ENCODE results near the gene CAPN11. TPM values are rescaled to one million over a fixed set of nuclear protein-coding genes. Genes with fewer than 3 reads are reported as not detected.

CAPN11 gene
- total and polyA plus RNA-seq, 4 donors, result 0.08 to 0.19 (median 0.09) TPM; not detected in 1

DNA sequence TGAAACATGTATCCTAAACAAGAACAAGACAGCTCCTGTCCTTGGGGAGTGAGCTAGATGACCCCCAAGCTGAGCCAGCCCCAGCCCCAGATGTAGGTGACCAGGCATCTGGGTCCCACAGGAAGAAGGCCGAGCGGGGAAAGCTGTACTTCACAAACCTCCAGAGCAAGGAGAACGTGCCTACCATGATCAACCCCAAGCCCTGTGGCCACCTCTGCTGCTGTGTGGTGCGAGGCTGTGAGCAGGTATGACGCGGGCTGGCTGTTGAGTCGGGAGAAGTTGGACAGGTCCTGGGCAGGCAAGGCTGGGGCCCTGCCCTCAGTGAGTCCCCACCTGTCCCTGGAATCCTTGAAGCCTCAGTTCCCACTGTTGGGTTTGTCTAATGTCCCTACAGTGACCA lies 11.4 kb upstream of the CAPN11 start:
- H3K9ac ChIP-seq (ENCODE audit: low read depth in 1 of 2, low read length in 2 of 2), result no peak overlapping the region
- peaks cover 7 to 23% (median 12%) of the 10 kb centered on the region in 4 donors for H3K4me1 ChIP-seq (ENCODE audit: control insufficient read depth in 4 of 4, insufficient read depth in 4 of 4, low read length in 3 of 4)
- no peak for TF ChIP-seq EGR1 (IDR thresholded peaks at IDR 0.05; ENCODE audit: low read depth in 2 of 2)
- TF ChIP-seq RXRA (IDR thresholded peaks at IDR 0.05), result no peak
- TF ChIP-seq SP1 (IDR thresholded peaks at IDR 0.05), result no peak
- TF ChIP-seq HNF4G (IDR thresholded peaks at IDR 0.05), result no peak
- no peak for TF ChIP-seq FOXA1 (IDR thresholded peaks at IDR 0.05)
- TF ChIP-seq MAX (IDR thresholded peaks at IDR 0.05), result no peak
- no peak for TF ChIP-seq FOXA2 (IDR thresholded peaks at IDR 0.05)
- TF ChIP-seq YY1 (IDR thresholded peaks at IDR 0.05), result no peak
- TF ChIP-seq, protein P1, sequence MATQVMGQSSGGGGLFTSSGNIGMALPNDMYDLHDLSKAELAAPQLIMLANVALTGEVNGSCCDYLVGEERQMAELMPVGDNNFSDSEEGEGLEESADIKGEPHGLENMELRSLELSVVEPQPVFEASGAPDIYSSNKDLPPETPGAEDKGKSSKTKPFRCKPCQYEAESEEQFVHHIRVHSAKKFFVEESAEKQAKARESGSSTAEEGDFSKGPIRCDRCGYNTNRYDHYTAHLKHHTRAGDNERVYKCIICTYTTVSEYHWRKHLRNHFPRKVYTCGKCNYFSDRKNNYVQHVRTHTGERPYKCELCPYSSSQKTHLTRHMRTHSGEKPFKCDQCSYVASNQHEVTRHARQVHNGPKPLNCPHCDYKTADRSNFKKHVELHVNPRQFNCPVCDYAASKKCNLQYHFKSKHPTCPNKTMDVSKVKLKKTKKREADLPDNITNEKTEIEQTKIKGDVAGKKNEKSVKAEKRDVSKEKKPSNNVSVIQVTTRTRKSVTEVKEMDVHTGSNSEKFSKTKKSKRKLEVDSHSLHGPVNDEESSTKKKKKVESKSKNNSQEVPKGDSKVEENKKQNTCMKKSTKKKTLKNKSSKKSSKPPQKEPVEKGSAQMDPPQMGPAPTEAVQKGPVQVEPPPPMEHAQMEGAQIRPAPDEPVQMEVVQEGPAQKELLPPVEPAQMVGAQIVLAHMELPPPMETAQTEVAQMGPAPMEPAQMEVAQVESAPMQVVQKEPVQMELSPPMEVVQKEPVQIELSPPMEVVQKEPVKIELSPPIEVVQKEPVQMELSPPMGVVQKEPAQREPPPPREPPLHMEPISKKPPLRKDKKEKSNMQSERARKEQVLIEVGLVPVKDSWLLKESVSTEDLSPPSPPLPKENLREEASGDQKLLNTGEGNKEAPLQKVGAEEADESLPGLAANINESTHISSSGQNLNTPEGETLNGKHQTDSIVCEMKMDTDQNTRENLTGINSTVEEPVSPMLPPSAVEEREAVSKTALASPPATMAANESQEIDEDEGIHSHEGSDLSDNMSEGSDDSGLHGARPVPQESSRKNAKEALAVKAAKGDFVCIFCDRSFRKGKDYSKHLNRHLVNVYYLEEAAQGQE (IDR thresholded peaks at IDR 0.05), result no peak
- TF ChIP-seq, protein P2, sequence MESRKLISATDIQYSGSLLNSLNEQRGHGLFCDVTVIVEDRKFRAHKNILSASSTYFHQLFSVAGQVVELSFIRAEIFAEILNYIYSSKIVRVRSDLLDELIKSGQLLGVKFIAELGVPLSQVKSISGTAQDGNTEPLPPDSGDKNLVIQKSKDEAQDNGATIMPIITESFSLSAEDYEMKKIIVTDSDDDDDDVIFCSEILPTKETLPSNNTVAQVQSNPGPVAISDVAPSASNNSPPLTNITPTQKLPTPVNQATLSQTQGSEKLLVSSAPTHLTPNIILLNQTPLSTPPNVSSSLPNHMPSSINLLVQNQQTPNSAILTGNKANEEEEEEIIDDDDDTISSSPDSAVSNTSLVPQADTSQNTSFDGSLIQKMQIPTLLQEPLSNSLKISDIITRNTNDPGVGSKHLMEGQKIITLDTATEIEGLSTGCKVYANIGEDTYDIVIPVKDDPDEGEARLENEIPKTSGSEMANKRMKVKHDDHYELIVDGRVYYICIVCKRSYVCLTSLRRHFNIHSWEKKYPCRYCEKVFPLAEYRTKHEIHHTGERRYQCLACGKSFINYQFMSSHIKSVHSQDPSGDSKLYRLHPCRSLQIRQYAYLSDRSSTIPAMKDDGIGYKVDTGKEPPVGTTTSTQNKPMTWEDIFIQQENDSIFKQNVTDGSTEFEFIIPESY (IDR thresholded peaks at IDR 0.05), result no peak
- TF ChIP-seq NR2F2 (IDR thresholded peaks at IDR 0.05), result no peak
- TF ChIP-seq ATF3 (IDR thresholded peaks at IDR 0.05), result no peak
- no peak for TF ChIP-seq TAF1 (conservative IDR thresholded peaks at IDR 0.05)
- TF ChIP-seq, protein P3, sequence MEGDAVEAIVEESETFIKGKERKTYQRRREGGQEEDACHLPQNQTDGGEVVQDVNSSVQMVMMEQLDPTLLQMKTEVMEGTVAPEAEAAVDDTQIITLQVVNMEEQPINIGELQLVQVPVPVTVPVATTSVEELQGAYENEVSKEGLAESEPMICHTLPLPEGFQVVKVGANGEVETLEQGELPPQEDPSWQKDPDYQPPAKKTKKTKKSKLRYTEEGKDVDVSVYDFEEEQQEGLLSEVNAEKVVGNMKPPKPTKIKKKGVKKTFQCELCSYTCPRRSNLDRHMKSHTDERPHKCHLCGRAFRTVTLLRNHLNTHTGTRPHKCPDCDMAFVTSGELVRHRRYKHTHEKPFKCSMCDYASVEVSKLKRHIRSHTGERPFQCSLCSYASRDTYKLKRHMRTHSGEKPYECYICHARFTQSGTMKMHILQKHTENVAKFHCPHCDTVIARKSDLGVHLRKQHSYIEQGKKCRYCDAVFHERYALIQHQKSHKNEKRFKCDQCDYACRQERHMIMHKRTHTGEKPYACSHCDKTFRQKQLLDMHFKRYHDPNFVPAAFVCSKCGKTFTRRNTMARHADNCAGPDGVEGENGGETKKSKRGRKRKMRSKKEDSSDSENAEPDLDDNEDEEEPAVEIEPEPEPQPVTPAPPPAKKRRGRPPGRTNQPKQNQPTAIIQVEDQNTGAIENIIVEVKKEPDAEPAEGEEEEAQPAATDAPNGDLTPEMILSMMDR (IDR thresholded peaks at IDR 0.05; ENCODE audit: low read depth, low read length, missing input control), result no peak
- no peak overlapping the region for H3K27ac ChIP-seq (ENCODE audit: low read depth in 1 of 2, low read length in 2 of 2)
- H3K4me3 ChIP-seq (ENCODE audit: low read depth in 1 of 3, low read length in 3 of 3), result no peak overlapping the region
- peaks cover 14 to 45% (median 29%) of the 10 kb centered on the region in 4 donors for H3K36me3 ChIP-seq (ENCODE audit: control insufficient read depth in 4 of 4, insufficient read depth in 3 of 4, low read depth in 1 of 4, low read length in 3 of 4)
- peaks cover 0 to 2% (median 0%) of the 10 kb centered on the region in 4 donors for H3K27me3 ChIP-seq (ENCODE audit: control insufficient read depth in 4 of 4, insufficient read depth in 4 of 4, low read length in 3 of 4)
- H3K9me3 ChIP-seq (ENCODE audit: control insufficient read depth in 4 of 4, low read length in 3 of 4), result no peaks in the 10 kb centered on the region
- peak; percentile 27 for DNase-seq (ENCODE audit: low spot score)
- WGBS, result 98% methylated on average over 7 of the region's 7 CpGs

DNA sequence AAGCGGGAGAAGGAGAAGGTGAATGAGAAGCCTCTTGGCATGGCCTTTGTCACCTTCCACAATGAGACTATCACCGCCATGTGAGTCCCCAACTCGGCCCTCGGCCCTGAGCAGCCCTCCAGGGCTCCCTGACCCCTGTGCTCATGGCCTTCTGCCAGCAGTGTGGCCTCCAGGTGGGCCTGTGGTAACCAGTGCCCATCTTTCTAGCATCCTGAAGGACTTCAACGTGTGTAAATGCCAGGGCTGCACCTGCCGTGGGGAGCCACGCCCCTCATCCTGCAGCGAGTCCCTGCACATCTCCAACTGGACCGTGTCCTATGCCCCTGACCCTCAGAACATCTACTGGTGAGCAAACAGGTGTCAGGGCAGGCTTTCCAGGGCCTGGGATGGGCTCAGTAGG lies 10.3 kb upstream of the CAPN11 start:
- no peak overlapping the region for H3K4me3 ChIP-seq (ENCODE audit: low read depth in 1 of 3, low read length in 3 of 3)
- H3K9ac ChIP-seq (ENCODE audit: low read depth in 1 of 2, low read length in 2 of 2), result no peak overlapping the region
- H3K27ac ChIP-seq (ENCODE audit: low read depth in 1 of 2, low read length in 2 of 2), result no peak overlapping the region
- 78% methylated on average over 9 of the region's 9 CpGs for WGBS
- peaks cover 5 to 13% (median 7%) of the 10 kb centered on the region in 4 donors for H3K4me1 ChIP-seq (ENCODE audit: control insufficient read depth in 4 of 4, insufficient read depth in 4 of 4, low read length in 3 of 4)
- H3K36me3 ChIP-seq (ENCODE audit: control insufficient read depth in 4 of 4, insufficient read depth in 3 of 4, low read depth in 1 of 4, low read length in 3 of 4), result peaks cover 14 to 50% (median 34%) of the 10 kb centered on the region in 4 donors
- peak; percentile 32 for DNase-seq (ENCODE audit: low spot score)
- peaks cover 0 to 2% (median 0%) of the 10 kb centered on the region in 4 donors for H3K27me3 ChIP-seq (ENCODE audit: control insufficient read depth in 4 of 4, insufficient read depth in 4 of 4, low read length in 3 of 4)
- no peaks in the 10 kb centered on the region for H3K9me3 ChIP-seq (ENCODE audit: control insufficient read depth in 4 of 4, low read length in 3 of 4)
- TF ChIP-seq TAF1 (conservative IDR thresholded peaks at IDR 0.05), result no peak
- no peak for TF ChIP-seq FOXA2 (IDR thresholded peaks at IDR 0.05)
- TF ChIP-seq HNF4G (IDR thresholded peaks at IDR 0.05), result no peak
- TF ChIP-seq MAX (IDR thresholded peaks at IDR 0.05), result no peak
- no peak for TF ChIP-seq JUND (IDR thresholded peaks at IDR 0.05)
- no peak for TF ChIP-seq NR2F2 (IDR thresholded peaks at IDR 0.05)
- TF ChIP-seq, protein P1 (IDR thresholded peaks at IDR 0.05), result no peak
- TF ChIP-seq ATF3 (IDR thresholded peaks at IDR 0.05), result no peak
- TF ChIP-seq GABPA (IDR thresholded peaks at IDR 0.05 in 1 of 2, conservative IDR thresholded peaks at IDR 0.05 in 1 of 2), result no peak
- TF ChIP-seq HNF4A (conservative IDR thresholded peaks at IDR 0.05), result no peak
- TF ChIP-seq RAD21 (IDR thresholded peaks at IDR 0.05), result no peak
- TF ChIP-seq SP1 (IDR thresholded peaks at IDR 0.05), result no peak
- no peak for TF ChIP-seq YY1 (IDR thresholded peaks at IDR 0.05)
- TF ChIP-seq EGR1 (IDR thresholded peaks at IDR 0.05; ENCODE audit: low read depth in 2 of 2), result no peak

Measured in liver (tissue), 9 donors.